ENCODE data around the gene C22orf23. TPM values are rescaled to one million over a fixed set of nuclear protein-coding genes. Genes with fewer than 3 reads are reported as not detected.
A peak's percentile ranks its signal among the peaks of the same experiment; 100 is the strongest.

C22orf23 gene
- total and polyA plus RNA-seq, 7 donors: 0.17 to 1.2 (median 0.36) TPM

DNA sequence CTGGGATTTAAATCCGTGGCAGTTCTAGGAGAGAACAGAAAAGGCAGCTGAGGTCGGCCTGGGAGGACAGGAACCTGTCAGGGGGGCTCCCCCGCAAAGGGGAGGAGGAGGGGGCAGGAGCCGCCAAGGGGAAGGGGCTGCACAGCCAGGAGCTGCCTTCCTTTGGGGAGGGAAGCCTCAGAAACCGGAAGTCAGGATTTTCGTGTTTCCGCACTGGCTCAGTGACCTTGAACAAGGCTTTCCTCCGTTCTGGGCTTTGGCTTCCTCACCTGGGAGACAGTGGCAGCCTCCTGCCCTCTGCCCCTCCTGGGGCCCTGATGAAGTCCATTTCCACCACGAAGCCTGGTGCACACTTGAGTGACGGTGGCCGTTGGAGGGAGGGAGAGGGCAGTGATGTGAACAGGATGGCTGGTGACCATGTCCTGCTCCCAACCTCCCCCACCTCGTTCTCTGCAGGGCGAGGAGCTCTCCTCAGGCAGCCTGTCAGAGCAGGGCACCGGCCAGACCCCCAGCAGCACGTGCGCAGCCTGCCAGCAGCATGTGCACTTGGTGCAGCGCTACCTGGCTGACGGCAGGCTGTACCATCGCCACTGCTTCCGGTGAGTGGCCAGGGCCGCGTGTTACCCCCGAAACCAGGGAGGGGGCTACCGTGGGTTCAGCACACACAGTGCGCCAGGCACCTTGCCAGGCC, 34.7 kb downstream of the C22orf23 start:
- Histone ChIP-seq H3K27ac (no peak overlapping the region), H3K36me3 (ENCODE audit: insufficient read depth in 1 of 2, low read depth in 1 of 2) (peaks cover 0 to 91% of the 10 kb centered on the region in 2 donors), H3K4me3 (no peak overlapping the region), H3K9me3 (no peaks in the 10 kb centered on the region), H3K27me3 (ENCODE audit: insufficient read depth in 3 of 3, low read length in 2 of 3) (no peaks in the 10 kb centered on the region), H3K4me1 (no peaks in the 10 kb centered on the region)
- TF ChIP-seq, protein P1, sequence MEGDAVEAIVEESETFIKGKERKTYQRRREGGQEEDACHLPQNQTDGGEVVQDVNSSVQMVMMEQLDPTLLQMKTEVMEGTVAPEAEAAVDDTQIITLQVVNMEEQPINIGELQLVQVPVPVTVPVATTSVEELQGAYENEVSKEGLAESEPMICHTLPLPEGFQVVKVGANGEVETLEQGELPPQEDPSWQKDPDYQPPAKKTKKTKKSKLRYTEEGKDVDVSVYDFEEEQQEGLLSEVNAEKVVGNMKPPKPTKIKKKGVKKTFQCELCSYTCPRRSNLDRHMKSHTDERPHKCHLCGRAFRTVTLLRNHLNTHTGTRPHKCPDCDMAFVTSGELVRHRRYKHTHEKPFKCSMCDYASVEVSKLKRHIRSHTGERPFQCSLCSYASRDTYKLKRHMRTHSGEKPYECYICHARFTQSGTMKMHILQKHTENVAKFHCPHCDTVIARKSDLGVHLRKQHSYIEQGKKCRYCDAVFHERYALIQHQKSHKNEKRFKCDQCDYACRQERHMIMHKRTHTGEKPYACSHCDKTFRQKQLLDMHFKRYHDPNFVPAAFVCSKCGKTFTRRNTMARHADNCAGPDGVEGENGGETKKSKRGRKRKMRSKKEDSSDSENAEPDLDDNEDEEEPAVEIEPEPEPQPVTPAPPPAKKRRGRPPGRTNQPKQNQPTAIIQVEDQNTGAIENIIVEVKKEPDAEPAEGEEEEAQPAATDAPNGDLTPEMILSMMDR (IDR thresholded peaks at IDR 0.05): no peak
- WGBS, 3 donors: 77 to 87% (median 77%) methylated on average over 22 to 25 of the region's 25 CpGs
- intact Hi-C loops (cut with DNase I): no loop called here
- ATAC-seq (no peak), DNase-seq (no peak)

DNA sequence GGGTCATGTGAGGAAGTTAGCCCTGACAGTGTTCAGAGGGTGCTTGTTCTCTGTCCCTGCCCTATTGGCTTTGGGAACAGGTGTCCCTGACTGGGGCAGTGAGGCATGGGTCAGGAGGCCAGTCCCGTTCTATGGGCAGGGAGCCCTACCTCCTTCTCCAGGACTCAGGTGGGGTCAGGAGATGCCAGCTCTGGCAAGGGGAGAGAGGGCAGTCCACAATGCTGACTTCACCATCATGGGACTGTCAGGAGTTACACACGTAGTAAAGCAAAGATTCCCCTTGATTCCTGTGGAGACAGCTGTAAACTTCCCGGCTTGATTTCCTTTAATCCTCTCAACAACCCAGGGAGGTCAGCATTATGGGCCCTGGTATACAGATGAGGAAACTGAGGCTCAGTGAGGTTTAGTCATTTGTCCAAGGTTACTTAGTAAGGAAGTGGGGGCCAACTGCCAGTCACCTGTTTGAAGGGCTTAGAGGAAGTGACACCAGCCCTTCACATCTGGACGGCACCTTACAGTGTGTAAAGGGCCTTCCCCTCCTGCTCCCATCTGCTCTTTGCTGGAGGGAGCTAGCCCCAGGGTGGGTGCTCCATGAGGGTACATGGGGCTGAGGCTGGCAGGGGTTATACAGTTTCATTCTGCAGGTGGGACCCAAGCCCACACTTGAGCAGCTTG, 35.4 kb downstream of the C22orf23 start:
- TF ChIP-seq, protein P1 (IDR thresholded peaks at IDR 0.05): no peak
- DNase-seq: no peak
- Histone ChIP-seq H3K4me1 (no peaks in the 10 kb centered on the region), H3K27ac (no peak overlapping the region), H3K27me3 (ENCODE audit: insufficient read depth in 3 of 3, low read length in 2 of 3) (no peaks in the 10 kb centered on the region), H3K9me3 (no peaks in the 10 kb centered on the region), H3K4me3 (no peak overlapping the region), H3K36me3 (ENCODE audit: insufficient read depth in 1 of 2, low read depth in 1 of 2) (peaks cover 0 to 91% of the 10 kb centered on the region in 2 donors)
- WGBS, 3 donors: 74 to 86% (median 80%) methylated on average over 4 of the region's 4 CpGs
- no peak for ATAC-seq
- intact Hi-C loops (cut with DNase I): no loop called here

DNA sequence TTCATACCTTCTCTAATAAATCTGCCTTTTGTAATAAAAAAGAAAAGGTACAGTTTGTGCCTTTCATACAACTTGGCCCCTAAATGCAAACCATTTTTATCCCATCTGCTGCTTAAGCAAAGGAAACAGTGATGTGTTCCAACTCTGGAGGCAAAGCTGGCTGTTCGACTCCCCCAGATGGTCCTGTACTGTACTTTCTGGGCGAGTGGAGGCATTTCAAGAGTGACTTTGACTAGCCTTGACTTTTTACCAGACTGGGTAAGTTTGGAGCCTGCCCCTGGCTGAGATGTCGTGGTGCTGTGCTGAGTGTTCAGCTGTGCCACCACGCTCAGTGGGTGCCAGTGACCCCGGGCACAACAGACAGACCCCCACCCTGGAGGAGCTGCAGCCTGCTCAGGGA, 37.1 kb downstream of the C22orf23 start:
- intact Hi-C loops (cut with DNase I): no loop called here
- TF ChIP-seq, protein P1 (IDR thresholded peaks at IDR 0.05): no peak
- Histone ChIP-seq H3K36me3 (ENCODE audit: insufficient read depth in 1 of 2, low read depth in 1 of 2) (peaks cover 0 to 89% of the 10 kb centered on the region in 2 donors), H3K9me3 (no peaks in the 10 kb centered on the region), H3K27me3 (ENCODE audit: insufficient read depth in 3 of 3, low read length in 2 of 3) (no peaks in the 10 kb centered on the region), H3K27ac (no peak overlapping the region), H3K4me1 (no peaks in the 10 kb centered on the region), H3K4me3 (no peak overlapping the region)
- no peak for DNase-seq
- no peak for ATAC-seq
- WGBS, 3 donors: 85 to 89% (median 89%) methylated on average over 5 of the region's 5 CpGs

DNA sequence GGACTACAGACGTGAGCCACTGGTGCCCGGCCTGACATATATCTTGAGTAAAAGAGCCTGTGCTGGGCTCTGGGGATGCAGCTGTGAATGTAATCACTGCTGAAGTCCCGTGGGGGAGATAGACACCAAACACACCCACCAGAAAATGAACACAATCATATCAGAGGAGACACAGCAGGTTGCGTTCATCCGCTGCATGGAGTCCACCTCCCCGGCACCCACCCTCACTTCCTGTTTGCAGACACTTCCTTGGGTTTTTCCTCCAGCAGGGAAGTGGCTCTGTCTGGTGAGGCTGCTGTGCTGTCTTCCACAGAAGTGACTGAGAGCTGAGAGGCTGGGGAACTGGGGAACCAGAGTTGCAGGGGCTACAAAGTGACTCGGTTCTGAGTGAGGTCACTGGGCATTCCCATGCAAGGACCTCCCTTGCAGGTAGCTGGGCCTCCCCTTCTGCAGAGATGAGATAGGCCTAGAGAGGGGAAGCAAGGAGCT, 40.1 kb downstream of the C22orf23 start:
- H3K27me3 ChIP-seq (ENCODE audit: insufficient read depth in 3 of 3, low read length in 2 of 3): no peaks in the 10 kb centered on the region
- H3K36me3 ChIP-seq (ENCODE audit: insufficient read depth in 1 of 2, low read depth in 1 of 2): peaks cover 0 to 63% of the 10 kb centered on the region in 2 donors
- TF ChIP-seq, protein P1 (IDR thresholded peaks at IDR 0.05): no peak
- ATAC-seq (peak in 2 of 4 donors; percentile 8 to 42), DNase-seq (no peak)
- H3K4me3 ChIP-seq: no peak overlapping the region
- H3K9me3 ChIP-seq: no peaks in the 10 kb centered on the region
- WGBS, 3 donors: 64 to 69% (median 64%) methylated on average over 7 of the region's 7 CpGs
- intact Hi-C loops (cut with DNase I): no loop called here
- H3K4me1 ChIP-seq: peaks cover 5% of the 10 kb centered on the region
- H3K27ac ChIP-seq: no peak overlapping the region
